HG02763 (cell line): ENCODE results near the gene PROK1.

Source experiments
- ATAC-seq: cut with Tn5 transposase; IDR thresholded peaks from one replicate; pipeline ENCODE4 v1.9.1; 2021; ENCODE audit warnings: mild to moderate bottlenecking, moderate library complexity; ENCODE audit not compliant: unreplicated experiment

PROK1 gene

DNA sequence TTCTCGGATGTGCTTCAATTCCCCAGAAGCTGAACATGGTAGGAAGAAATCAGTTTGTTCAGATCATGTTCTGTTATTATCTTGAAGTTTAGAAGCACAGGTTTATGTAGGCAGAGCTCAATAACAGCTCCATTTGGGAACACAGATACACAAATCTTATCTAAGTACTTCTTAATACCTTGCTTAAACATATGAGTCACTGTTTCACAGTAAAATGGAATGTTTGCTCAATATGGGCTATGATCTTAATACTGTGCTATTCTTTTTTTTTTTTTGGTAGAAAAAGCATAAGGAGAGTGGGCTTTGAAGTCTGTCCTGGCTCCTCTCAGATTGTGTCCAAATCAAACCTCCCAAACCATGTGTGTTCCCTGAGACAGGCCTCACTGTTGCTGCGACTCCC lies 13.4 kb downstream of the PROK1 start:
- no peak for ATAC-seq

DNA sequence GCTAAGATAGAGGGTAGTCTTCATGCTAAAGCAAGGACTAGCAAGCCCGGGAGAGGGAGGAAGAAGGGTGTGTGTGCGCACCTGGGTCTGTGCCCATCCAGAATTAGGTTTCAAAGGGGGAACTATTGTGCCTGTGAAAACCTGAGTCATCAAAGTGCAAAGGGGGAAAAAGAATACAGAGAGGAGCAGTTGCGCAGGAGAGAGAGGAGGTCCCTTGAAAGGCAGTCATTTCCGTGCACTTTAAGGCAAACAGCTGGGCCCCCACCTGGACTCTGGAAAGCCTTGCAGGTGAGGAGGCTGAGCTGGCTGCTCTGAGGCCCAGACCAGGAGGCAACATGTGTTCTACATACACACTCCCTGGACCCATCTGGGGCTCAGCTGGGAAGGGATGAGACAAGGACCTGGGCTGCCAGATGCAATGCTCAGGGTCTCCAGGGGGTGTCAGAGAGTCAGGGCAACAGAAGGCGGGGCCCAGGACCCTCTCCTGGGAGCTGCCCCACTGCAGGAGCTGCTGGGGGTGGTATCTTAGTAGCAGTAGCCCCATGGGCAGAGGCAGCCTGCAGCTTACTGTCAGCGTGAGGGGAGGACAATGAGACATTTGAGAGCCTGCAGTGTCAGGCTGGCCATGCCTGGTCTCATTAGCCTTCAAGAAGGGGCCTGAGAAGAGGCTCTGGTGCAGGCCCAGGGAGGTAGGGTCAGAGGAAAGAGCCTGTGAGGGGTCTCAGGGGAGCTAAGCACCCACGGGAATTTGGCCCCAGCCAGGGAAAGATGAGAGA lies 14.3 kb downstream of the PROK1 start:
- no peak for ATAC-seq

DNA sequence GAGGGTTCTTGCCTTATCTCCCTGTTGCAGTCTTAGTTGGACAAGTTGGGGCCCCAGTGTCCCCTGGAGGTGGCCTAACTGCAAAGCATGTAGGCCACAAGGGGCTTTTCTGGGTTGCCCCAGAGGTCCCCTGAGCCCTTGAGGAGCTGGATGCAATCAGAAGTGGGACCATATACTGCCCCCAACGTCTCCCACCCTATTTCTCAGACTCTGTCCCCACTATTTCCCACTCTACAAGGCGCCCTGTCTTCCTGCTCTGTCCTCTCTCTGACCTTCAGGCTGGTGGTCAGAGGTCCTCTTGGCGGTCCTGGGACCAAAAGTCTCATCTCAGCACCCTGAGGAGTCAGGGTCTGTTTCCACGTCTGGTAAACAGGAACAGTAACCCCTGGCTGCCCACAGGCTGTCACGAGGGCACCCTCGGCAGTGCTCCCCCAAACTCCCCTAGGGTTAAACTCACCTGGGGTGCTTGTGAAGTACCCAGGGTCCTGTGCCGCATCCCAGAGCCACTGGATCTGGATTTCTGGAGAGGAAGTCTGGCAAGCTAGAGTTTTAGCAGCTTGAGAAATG lies 14.9 kb downstream of the PROK1 start:
- ATAC-seq, result no peak

DNA sequence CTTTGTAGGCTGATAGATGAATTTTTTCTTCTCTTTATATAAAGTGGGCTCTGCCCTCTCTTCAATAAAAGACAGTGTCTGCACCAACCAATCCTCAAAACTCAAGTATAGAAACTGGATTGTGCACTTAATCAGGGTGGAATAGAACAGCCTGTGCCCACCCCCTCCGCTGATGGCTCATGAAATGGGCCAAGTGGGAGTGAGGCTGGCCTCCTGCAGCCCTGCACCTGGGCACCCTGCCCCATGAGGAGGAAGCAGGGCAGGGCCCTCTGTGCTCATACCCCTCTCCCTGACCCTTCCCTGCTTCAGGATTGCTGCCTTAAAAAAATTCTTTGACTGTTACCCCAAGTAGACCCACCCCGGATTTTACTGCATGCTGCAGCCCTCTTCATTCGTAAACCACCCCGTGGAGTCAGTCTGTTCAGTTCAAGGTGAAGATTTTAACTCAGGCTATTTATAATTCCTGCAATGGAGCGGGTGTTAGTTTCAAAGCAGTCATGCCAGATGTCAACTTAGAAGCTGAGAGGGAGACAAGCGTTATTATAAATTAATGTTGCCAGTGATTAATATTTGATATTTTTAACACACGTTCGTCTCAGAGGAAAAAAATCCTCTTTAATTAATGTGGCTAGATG lies 15.8 kb downstream of the PROK1 start:
- ATAC-seq, result no peak

DNA sequence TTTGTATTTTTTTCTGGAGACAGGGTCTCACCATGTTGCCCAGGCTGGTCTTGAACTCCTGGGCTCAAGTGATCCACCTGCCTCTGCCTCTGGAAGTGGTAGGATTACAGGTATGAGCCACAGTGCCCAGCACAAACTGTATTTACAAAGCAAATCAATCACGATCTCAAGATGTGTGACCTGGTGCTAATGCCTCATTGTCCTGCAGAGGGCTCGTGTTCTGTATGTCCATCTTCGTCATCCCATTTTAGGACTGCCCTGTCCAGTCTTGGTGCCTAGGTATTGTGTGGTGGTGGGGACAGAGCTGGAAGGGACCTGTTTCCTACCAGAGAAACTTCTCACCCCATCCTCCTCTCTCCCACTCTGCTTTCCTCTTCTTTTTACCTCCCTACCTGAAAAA lies 20.2 kb downstream of the PROK1 start:
- no peak for ATAC-seq

DNA sequence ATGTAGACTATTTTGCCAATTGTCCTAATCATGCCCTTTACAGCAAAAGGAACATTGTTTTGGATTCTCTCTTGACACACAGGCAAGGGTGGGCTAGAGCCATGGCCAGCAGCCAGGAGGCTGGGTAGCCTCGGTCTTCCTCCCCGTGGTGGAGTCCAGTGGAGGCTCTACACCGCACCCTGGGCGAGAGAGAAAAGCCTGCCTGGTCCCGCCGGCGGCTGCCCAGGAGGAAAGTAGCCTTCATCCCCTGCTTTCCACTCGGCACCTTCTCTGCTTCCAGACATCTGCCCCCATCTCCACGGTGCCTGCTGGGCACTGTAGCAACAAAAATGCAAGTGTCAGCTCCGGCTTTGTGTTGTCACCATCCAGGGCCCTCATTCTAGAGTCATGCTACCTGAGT lies 21.6 kb downstream of the PROK1 start:
- ATAC-seq, result no peak

DNA sequence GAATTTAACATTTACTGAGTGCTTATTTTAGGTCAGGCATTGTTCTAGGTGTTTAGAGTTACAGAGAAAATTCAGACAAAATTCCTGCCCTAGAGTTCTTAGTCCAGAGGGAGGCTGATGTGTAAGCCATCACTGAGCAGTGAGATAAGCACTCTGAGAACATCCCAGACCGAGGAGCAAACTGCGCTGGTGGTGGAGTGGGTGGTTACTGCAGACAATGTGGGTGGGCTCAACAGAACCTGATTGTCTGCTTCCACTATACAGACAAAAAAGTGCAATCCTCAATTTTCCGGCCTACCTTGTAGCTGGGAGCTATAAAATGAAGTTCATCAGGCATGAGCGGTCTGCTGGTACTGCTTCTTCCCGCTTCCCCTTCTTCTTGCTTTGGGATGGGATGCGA lies 23.5 kb downstream of the PROK1 start:
- ATAC-seq, result no peak

DNA sequence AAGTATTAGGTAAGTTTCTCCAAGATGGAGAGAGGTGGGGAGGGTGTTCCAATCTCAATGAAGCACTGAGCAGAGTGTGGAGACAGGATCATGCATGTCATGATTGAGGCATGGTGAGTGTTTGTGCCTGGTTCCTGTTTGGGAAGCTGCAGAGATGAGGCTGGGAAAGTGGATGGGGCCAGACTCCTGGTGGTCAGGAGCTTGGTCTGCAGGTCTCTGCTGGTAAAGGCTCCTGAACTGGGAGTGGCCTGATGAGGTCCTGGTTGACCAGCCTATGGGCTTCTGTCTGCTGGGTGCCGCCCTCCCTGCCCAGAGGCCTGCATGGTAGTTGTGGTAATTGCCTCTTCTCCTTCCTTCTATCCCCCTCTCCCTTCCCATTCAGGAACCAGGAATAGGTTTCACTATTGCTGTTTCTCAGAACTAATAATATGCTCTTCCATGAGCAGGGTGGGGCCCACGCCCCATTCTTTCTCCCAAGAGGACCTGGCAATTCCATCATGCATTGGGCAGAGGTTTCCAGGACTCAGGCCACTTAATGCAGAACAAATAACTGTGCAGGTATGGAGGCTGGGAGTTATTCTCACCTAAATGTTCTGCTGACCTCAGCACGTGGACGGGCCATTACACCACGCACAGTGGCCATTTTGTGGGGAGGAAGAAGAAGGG lies 24.5 kb downstream of the PROK1 start:
- ATAC-seq, result no peak

DNA sequence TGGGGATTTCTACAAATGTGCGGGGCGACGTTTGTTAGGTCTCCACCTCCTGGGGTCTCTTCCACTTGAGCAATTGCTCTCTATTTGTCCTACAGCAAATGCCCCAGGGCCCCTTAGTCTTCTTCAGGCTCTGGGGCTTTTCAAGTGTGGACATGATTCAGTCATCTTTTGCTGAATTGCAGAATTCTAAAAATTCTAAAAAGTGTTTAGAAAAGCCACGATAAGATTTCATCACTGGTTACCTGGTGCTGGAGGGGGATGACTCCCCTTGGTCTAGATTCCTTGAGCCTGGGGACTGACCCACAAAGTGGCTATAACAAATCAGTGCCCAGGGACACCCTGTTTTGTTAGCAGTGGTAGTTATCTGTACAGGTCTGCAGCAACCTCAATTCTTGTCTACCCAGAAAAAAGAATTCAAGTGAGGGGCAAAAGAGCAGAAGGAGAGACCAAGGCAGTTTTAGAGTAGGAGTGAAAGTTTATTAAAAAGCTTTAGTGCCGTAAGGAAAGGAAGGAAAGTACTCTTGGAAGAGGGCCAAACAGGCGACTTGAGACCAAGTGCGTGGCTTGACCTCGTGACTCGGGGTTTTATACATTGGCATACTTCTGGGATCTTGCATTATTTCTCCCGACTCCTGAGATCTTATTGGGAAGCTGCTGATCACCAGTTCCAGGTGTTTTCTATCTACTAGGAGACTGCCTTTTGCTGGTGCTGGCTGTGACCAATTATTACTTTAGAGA lies 25.2 kb downstream of the PROK1 start:
- ATAC-seq, result no peak

DNA sequence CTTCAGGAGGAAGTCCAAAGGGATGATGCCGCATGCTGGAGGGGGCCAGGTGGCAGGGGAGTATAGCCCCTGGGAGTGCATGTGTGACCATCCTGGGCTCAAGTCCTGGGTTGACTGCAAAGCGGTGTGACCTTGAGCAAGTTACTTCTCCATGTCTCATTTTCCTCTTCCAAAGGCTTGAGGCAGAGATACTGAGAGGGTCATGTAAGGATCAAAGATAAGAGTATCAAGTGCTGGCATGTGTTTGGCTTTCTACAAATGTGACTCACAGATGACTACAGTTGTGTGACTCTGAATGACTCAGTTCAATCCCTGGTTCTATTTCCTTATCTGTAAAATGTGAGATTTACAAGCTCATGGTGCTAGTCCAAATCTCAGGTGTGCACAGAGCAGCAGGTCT lies 26.1 kb downstream of the PROK1 start:
- no peak for ATAC-seq

DNA sequence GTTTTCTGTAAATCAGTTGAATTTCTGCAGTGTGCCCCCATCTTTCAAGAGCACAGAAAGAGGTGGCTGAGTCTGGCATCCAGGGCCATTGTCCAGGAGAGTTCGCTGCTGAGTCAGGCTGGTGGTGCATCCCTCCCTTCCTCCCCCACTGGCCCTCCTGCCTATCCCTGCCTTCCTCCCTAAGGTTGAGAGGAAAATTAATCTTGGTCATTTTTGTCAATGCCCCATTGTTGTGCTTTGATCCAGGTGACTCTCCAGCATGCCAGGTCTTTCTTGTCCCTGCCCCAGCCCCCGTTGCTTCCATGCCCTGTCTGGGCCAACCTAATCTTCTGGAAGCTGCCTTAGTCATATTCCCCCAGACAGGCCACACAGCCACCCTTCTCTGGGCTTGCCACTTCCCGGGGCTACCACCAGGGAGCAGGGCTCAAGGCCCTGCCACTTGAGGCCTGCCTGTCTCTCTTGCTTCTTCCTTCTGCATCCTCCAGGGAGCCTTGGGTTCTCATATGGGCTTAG lies 26.6 kb downstream of the PROK1 start:
- no peak for ATAC-seq

DNA sequence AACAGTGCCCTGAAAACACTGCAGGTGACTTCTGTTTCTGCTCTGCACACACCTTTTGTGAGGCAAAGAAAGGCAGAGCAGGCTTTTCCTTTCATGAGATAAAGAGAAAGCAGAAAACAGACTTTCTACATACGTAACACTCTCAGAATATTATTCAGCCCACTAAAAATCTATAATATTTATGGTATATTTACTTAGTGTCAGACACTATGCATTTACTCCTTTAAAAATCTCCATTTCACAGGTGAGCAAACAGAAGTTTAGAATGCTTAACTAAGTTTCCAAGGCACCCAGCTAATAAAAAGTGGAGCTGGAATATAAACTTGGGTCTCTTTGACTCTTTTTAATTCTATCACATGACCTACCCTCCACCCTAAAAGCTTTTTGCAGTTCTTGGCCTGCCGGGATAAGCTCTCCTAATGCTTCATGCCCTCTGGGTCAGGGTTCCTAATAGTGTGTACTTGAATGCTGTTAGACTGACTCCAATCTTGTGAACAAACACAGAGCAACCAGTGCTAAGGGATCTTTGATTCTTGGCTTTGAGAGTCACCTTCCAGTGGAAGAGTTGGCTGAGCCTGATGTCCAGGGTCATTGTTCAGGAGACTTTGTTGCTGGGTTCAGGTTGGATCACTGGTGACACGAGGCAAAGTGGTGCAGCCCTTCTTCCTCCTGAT lies 27.2 kb downstream of the PROK1 start:
- ATAC-seq, result no peak

DNA sequence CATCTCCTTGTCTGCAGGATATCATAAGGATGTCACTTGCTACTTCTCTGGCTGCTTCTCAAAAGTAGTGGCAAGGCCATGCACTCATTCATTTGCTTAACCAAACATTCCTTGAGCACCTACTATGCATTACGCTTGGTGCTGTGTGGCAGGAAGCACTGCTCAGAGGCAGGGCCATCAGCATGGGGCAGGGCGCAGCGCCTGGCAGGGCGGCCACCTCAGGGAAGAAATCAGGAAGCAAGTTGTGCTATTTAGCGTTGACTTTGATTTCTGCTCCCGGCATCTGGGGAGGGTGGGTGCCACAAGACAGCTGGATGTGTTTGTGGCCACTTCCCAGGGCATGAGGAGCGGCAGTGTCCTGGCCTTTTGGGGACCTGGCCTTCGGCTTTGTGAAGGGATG lies 27.9 kb downstream of the PROK1 start:
- no peak for ATAC-seq

DNA sequence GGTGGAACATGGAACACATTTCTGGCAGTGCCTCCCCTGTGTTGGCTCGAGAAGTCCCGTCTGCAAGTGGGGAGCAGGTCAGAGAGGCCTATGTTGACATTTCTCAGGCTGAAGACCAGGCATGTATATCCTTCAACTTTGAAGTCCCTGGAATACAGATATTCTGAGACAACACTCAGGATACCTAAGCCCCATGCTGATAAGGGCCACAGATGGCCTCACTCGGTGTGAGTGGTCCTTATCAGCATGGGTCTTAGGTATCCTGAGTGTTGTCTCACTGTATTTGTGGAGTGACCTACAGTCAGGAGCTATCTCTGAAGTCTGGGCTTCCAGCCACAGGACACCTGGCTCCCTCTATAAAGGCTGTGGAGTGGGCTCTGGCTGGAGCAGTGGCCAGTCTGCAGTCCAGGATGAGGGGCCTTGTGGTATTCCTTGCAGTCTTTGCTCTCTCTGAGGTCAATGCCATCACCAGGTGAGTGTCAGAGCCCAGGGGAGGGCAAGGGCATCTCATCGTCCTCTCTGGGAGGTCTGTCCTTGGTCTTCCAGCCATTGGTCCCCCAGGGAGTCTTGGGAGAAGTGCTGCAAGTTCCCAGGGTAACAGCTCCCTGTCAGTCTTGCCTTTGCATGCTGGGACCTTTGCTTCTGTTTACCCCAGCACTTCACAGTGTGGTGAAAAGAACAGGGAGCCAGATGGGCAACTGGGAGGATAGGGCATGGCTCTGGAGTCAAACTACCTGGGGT lies 29.6 kb downstream of the PROK1 start:
- no peak for ATAC-seq

DNA sequence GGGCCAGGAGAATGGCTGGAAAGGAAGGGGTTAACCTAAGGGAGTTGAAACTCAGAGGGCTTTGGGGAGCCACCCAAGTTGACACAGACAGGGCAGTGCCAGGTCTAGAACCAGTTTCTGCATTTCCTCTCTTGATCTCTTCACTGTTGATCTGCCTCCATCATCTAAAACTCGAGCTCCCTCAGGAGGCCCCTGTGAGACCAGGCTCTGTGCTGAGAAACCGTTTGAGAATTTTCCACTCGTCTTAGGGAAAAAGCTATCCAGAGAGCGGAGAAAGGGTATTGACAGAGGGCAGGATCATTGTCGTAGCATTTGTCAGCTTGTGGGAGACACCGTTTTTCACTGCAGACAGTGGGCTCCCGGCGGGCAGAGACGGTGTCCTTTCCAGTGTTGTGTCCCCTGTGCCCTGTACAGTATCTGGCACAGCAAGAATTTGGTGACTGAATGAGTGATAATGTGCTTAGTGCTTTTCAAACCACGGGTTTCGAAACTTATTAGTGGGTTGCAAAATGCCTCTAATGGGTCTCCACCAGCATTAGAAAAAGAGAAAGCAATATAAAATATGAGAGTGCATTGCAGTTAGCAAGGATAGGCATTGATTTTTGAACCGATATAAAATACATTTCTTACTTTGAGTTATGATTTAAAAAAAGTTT lies 31.1 kb downstream of the PROK1 start:
- no peak for ATAC-seq

DNA sequence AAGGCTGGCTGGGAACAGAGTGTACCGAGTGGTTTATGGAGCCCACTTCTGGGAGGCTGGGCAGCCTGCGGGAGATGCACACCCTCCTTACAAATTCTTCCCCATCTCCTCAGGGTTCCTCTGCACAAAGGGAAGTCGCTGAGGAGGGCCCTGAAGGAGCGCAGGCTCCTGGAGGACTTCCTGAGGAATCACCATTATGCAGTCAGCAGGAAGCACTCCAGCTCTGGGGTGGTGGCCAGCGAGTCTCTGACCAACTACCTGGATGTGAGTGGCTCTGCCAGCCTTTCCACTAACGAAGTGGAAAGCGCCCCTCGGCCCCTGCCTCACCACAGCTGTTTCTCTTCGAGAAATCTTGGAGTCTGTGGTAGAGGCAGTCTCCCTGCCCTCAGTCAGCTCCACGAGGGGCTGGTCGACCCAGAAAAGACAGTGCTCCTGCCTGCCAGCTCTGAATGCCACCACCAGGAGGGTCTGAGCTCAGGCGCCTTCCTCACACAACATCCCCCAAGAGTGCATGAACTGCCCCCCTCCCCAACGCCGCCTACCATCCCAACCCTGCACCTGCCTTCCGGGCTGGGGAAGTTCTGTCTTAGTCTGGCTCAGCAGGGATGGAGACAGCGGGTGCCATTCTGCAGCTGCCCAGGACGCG lies 31.8 kb downstream of the PROK1 start:
- ATAC-seq, result no peak

DNA sequence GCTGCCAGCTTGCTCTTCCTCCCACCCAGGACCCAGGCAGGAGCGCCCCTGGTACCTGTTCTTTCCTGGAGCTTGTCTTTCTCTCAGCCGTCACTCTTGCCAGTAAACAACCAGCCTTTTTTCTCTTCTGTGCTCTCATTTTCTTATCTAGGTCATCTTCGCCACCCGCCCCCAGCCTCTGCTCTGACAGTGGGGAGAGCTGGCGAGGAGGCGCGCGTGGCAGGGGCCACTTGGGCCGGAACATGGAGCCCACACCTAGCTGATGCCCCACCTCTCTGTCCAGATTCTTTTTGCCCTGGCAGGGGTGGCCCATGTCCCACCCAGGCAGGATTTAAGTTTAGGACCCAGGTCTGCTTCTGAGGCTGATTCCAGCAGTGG lies 32.3 kb downstream of the PROK1 start:
- no peak for ATAC-seq

DNA sequence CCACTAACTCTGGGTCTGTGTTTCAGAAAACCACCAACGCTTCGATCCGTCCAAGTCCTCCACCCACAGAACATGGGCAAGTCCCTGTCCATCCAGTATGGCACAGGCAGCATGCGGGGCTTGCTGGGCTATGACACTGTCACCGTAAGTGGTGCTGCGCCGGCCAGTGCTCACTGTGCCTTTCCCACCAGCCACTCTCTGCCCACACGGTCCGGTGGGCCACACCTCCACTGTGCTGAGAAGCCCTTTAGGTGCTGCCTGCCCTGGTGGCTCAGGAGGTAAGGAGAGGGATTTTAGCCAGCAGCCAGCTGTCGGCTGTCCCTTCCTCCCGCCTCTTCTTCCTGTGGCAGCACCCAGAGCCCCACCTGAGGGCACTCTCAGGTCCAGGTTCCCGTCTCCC lies 33.9 kb downstream of the PROK1 start:
- no peak for ATAC-seq

DNA sequence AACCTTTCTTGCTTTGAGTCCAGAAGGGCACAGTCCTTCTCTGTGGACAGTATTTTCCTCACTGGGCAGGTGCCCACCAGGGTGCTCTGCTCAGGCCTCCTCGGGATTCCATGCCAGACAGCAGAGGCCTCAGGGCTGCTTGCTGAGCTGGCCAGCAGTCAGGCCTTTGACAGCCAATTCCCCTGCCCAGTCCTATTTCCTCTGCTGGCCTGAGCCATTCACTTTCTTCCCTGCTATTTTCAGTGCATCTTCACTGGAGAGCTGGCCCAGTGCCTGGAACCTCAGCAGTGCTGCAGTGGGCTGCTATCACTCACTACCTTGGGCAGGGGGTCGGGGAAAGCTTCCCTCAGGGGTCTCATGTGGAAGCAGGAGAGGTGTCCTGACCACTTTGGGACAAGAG lies 34.8 kb downstream of the PROK1 start:
- no peak for ATAC-seq
